HL-60 (cell line): Measurements from ENCODE around the gene ITIH5.

ENCODE experiments used
- DNase-seq, 2 experiments: peaks; one replicate each; pipeline ENCODE4 v3.0.0-alpha.2; 2010 to 2020; ENCODE audit warnings: low read depth in 1 of 2, low spot score in 1 of 2
- H3K27ac ChIP-seq: fragments of 250-450 bp; sonication (Bioruptor Pico); replicated peaks from 2 replicates; pipeline ENCODE4 v1.5.1; 2020; ENCODE audit warnings: mild to moderate bottlenecking, moderate library complexity
- H3K27me3 ChIP-seq: fragments of 250-450 bp; sonication (Bioruptor Pico); 2 replicates; pipeline ENCODE4 v1.5.1; 2021; ENCODE audit warnings: mild to moderate bottlenecking, moderate library complexity; ENCODE audit not compliant: insufficient read depth, poor library complexity, severe bottlenecking
- H3K4me3 ChIP-seq: replicated peaks from 2 replicates; pipeline ENCODE4 v1.5.1; 2011; ENCODE audit warnings: mild to moderate bottlenecking, control low read depth, low read length; ENCODE audit not compliant: insufficient read depth
- GABPA ChIP-seq: IDR thresholded peaks from 2 replicates; pipeline ENCODE4 v1.6.1; 2012; ENCODE audit warnings: low read depth
- POLR2AphosphoS5 ChIP-seq: IDR thresholded peaks from 2 replicates; pipeline ENCODE4 v1.6.1; 2012; ENCODE audit warnings: low read depth
- SPI1 ChIP-seq: IDR thresholded peaks from 2 replicates; pipeline ENCODE4 v1.6.1; 2012; ENCODE audit warnings: low read depth, mild to moderate bottlenecking, borderline replicate concordance
- TF ChIP-seq, protein P1 (sequence below): IDR thresholded peaks from 2 replicates; pipeline ENCODE4 v1.6.1; 2012; ENCODE audit warnings: low read depth; ENCODE audit not compliant: insufficient replicate concordance
- TF ChIP-seq, protein P2 (sequence below): IDR thresholded peaks from one replicate; pipeline ENCODE4 v1.5.1; 2011; ENCODE audit warnings: low read length, control low read depth, inconsistent platforms; ENCODE audit not compliant: insufficient read depth

ITIH5 gene

DNA sequence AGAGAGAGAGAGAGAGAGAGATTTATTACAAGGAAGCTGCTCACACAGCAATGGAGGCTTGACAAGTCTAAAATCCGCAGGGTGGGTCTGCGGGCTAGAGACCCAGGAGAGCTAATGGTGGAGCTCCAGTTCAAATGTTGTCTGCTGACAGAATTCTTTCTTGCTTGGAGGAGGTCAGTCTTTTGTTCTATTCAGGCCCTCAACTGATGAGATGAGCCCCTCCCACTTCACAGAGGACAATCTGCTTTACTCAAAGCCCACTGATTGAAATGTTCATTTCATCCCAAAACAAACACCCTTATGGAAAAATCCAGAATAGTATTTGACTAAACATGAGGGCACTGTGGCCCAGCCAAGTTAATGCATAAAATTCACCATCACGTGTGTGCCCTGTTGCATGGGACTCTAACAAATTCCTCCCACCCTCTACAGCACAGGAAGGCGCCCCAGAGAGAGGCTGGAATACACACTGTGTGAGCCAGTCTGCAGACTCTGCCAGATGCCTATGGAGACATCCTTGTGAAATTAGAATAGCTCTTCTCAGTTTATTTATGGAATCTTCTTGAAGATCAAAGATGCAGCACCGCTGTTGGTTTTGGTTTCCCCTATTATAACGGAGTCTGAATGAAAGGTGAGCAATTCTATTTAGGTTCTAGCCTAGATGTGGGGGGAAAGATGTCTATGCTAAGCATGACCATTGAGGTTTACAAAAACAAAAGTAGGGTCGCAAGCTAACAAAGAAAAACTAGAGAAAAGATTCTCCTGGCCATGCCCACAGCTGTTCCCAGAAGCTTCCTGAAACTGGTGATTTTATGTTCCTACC, 132.9 kb downstream of the ITIH5 start:
- no peak for DNase-seq
- Histone ChIP-seq H3K27ac (no peak overlapping the region), H3K27me3 (no peaks in the 10 kb centered on the region), H3K4me3 (no peak overlapping the region)
- TF ChIP-seq POLR2AphosphoS5, result no peak
- TF ChIP-seq, protein P1, sequence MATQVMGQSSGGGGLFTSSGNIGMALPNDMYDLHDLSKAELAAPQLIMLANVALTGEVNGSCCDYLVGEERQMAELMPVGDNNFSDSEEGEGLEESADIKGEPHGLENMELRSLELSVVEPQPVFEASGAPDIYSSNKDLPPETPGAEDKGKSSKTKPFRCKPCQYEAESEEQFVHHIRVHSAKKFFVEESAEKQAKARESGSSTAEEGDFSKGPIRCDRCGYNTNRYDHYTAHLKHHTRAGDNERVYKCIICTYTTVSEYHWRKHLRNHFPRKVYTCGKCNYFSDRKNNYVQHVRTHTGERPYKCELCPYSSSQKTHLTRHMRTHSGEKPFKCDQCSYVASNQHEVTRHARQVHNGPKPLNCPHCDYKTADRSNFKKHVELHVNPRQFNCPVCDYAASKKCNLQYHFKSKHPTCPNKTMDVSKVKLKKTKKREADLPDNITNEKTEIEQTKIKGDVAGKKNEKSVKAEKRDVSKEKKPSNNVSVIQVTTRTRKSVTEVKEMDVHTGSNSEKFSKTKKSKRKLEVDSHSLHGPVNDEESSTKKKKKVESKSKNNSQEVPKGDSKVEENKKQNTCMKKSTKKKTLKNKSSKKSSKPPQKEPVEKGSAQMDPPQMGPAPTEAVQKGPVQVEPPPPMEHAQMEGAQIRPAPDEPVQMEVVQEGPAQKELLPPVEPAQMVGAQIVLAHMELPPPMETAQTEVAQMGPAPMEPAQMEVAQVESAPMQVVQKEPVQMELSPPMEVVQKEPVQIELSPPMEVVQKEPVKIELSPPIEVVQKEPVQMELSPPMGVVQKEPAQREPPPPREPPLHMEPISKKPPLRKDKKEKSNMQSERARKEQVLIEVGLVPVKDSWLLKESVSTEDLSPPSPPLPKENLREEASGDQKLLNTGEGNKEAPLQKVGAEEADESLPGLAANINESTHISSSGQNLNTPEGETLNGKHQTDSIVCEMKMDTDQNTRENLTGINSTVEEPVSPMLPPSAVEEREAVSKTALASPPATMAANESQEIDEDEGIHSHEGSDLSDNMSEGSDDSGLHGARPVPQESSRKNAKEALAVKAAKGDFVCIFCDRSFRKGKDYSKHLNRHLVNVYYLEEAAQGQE, result no peak
- TF ChIP-seq, protein P2, sequence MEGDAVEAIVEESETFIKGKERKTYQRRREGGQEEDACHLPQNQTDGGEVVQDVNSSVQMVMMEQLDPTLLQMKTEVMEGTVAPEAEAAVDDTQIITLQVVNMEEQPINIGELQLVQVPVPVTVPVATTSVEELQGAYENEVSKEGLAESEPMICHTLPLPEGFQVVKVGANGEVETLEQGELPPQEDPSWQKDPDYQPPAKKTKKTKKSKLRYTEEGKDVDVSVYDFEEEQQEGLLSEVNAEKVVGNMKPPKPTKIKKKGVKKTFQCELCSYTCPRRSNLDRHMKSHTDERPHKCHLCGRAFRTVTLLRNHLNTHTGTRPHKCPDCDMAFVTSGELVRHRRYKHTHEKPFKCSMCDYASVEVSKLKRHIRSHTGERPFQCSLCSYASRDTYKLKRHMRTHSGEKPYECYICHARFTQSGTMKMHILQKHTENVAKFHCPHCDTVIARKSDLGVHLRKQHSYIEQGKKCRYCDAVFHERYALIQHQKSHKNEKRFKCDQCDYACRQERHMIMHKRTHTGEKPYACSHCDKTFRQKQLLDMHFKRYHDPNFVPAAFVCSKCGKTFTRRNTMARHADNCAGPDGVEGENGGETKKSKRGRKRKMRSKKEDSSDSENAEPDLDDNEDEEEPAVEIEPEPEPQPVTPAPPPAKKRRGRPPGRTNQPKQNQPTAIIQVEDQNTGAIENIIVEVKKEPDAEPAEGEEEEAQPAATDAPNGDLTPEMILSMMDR, result no peak
- TF ChIP-seq GABPA, result no peak
- no peak for TF ChIP-seq SPI1

DNA sequence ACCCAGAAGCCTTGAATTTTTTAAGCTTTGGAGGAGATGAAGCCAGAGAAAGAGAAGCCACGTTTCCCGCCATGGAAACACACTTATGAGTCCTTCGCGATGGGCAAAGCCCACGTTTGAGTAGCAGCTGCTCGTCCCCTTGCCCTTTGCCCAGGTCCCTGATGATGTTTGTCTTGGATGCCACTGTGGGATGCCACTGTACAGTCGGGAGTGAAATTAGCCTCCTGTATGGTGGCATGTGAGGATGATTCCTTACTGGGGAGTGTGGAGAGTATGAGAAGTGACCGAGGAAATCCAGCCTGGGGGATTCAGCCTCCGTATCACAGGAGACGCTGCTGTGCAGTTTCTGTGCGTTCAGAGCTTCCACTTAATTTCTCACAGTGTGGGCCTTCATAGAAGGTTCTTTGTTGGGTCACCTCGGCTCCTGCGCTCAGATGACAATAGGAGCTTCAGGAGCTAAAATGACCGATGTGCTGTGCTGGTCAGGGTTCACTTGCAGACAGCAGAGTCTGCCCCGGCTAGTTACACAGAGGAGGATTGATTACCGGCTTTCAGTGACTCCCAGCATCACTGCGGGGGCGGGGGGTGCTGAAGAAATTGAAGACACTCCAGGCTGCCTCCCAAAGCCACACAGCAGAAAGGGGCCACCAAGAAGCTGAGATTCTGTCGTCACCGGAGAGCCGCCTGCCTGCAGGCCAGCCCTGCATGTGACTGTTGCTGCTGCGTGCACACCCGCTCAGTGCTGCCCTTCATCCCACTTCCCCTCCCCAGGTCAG, 133.9 kb downstream of the ITIH5 start:
- TF ChIP-seq, protein P2, result no peak
- TF ChIP-seq, protein P1, result no peak
- TF ChIP-seq POLR2AphosphoS5, result no peak
- no peak for TF ChIP-seq SPI1
- TF ChIP-seq GABPA, result no peak

DNA sequence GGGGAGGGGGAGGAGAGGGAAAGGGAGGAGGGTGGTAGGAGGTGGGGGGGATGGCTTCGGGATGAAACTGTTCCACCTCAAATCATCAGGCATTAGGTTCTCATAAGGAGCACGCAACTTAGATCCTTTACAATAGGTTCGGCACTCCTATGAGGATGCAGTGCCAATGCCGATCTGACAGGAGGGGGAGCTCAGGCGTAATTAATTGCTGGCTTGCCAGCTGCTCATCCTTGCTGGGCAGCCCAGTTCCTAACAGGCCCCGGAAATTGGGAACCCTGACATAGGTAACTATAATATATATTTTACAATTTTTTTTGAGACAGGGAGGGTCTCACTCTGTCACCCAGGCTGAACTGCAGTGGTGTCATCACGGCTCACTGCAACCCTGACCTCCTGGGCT, 137.1 kb downstream of the ITIH5 start:
- no peak for DNase-seq
- Histone ChIP-seq H3K4me3 (no peak overlapping the region), H3K27me3 (no peaks in the 10 kb centered on the region), H3K27ac (no peak overlapping the region)
- TF ChIP-seq GABPA (no peak), SPI1 (no peak), POLR2AphosphoS5 (no peak)
- TF ChIP-seq, protein P1, result no peak
- TF ChIP-seq, protein P2, result no peak

More for the DNA sequence above, 133.9 kb downstream of the ITIH5 start:
- Histone ChIP-seq H3K27me3 (no peaks in the 10 kb centered on the region), H3K27ac (no peak overlapping the region), H3K4me3 (no peak overlapping the region)
- DNase-seq, result no peak
